ENCODE data around the gene RTTN.

Gene RTTN

GRCh38 chr18:70024829-70025228 lies 180.7 kb downstream of the RTTN start:
- no peak for DNase-seq

- no peak for DNase-seq
Observed at GRCh38 chr18:70024093-70024492, 181.4 kb downstream of the RTTN start.

- no peak for DNase-seq
Observed at GRCh38 chr18:70022636-70023035, 182.9 kb downstream of the RTTN start.

GRCh38 chr18:70021498-70021897 lies 184.0 kb downstream of the RTTN start:
- DNase-seq = no peak

GRCh38 chr18:70021043-70021442 lies 184.4 kb downstream of the RTTN start:
- DNase-seq = no peak

- no peak for DNase-seq
Observed at GRCh38 chr18:70019991-70020390, 185.5 kb downstream of the RTTN start.

- no peak for DNase-seq
Observed at GRCh38 chr18:70019136-70019535, 186.4 kb downstream of the RTTN start.

- DNase-seq = no peak
Observed at GRCh38 chr18:70015127-70015526, 190.4 kb downstream of the RTTN start.

GRCh38 chr18:70005580-70005979 lies 199.9 kb downstream of the RTTN start:
- no peak for DNase-seq

- no peak for DNase-seq
Observed at GRCh38 chr18:70004696-70005095, 200.8 kb downstream of the RTTN start.

- no peak for DNase-seq
Observed at GRCh38 chr18:69999656-70000055, 205.8 kb downstream of the RTTN start.

GRCh38 chr18:69998523-69998987 lies 206.9 kb downstream of the RTTN start:
- DNase-seq = no peak

- no peak for DNase-seq
Observed at GRCh38 chr18:69996951-69997798, 208.3 kb downstream of the RTTN start.

- no peak for DNase-seq
Observed at GRCh38 chr18:69996417-69996816, 209.1 kb downstream of the RTTN start.

- DNase-seq = no peak
Observed at GRCh38 chr18:69995774-69996173, 209.7 kb downstream of the RTTN start.

GRCh38 chr18:69992776-69993175 lies 212.7 kb downstream of the RTTN start:
- peak; percentile 16 for DNase-seq

GRCh38 chr18:69987870-69988269 lies 217.6 kb downstream of the RTTN start:
- no peak for DNase-seq

- DNase-seq = no peak
Observed at GRCh38 chr18:69985239-69985638, 220.2 kb downstream of the RTTN start.

GRCh38 chr18:69982417-69982816 lies 223.1 kb downstream of the RTTN start:
- DNase-seq = no peak

GRCh38 chr18:69981948-69982347 lies 223.5 kb downstream of the RTTN start:
- no peak for DNase-seq

GRCh38 chr18:69980982-69981804 lies 224.3 kb downstream of the RTTN start:
- no peak for DNase-seq

- no peak for DNase-seq
Observed at GRCh38 chr18:69980509-69980908, 225.0 kb downstream of the RTTN start.

- DNase-seq = no peak
Observed at GRCh38 chr18:69978732-69979715, 226.5 kb downstream of the RTTN start.

Data from kidney glomerular epithelial cell (primary cell).